ENCODE measurements around the gene NEURL4. TPM values are rescaled to one million over a fixed set of nuclear protein-coding genes. Genes with fewer than 3 reads are reported as not detected.

NEURL4 gene
- total RNA-seq, 4 donors from 2014 or later: 12.4 to 64.7 (median 34.1) TPM

- Histone ChIP-seq H3K36me3 (no peaks in the 10 kb centered on the region), H3K27ac (peak overlapping the region; percentile 88 to 95), H3K4me3 (peak overlapping the region; percentile 57 to 65), H3K4me1 (no peaks in the 10 kb centered on the region), H3K9me3 (no peaks in the 10 kb centered on the region), H3K27me3 (no peaks in the 10 kb centered on the region)
- intact Hi-C loops (cut with DNase I; ENCODE audit: low total_unique reads): no loop called here
- TF ChIP-seq POLR2A (IDR thresholded peaks at IDR 0.05) (no peak), CTCF (IDR thresholded peaks at IDR 0.05) (no peak)
- peak; percentile 80 to 81 for DNase-seq
These were observed 982 bp upstream of the NEURL4 start for GRCh38 chr17:7329997-7330637.

GRCh38 chr17:7329374-7329996 is 350 bp upstream of the NEURL4 start:
- Histone ChIP-seq H3K9me3 (no peaks in the 10 kb centered on the region), H3K27me3 (no peaks in the 10 kb centered on the region), H3K4me3 (peak overlapping the region; percentile 57 to 65), H3K27ac (peak overlapping the region; percentile 88 to 95), H3K36me3 (no peaks in the 10 kb centered on the region), H3K4me1 (no peaks in the 10 kb centered on the region)
- intact Hi-C loops (cut with DNase I; ENCODE audit: low total_unique reads): no loop called here
- TF ChIP-seq CTCF (IDR thresholded peaks at IDR 0.05) (peak in 2 of 4 experiments; percentile 7 to 14), POLR2A (IDR thresholded peaks at IDR 0.05) (peak; percentile 62 to 91)
- peak; percentile 99 for DNase-seq

- Histone ChIP-seq H3K36me3 (no peaks in the 10 kb centered on the region), H3K27ac (no peak overlapping the region), H3K4me3 (no peak overlapping the region), H3K9me3 (no peaks in the 10 kb centered on the region), H3K4me1 (no peaks in the 10 kb centered on the region), H3K27me3 (no peaks in the 10 kb centered on the region)
- TF ChIP-seq POLR2A (IDR thresholded peaks at IDR 0.05) (no peak), CTCF (IDR thresholded peaks at IDR 0.05) (no peak)
- no peak for DNase-seq
- intact Hi-C loops (cut with DNase I; ENCODE audit: low total_unique reads): no loop called here
These were observed 1.1 kb downstream of the NEURL4 start for GRCh38 chr17:7328009-7328408.

GRCh38 chr17:7327501-7327900 is 1.6 kb downstream of the NEURL4 start:
- no peak for DNase-seq

More at GRCh38 chr17:7327501-7327900, 1.6 kb downstream of the NEURL4 start:
- Histone ChIP-seq H3K27ac (no peak overlapping the region), H3K36me3 (no peaks in the 10 kb centered on the region), H3K9me3 (no peaks in the 10 kb centered on the region), H3K27me3 (no peaks in the 10 kb centered on the region), H3K4me1 (no peaks in the 10 kb centered on the region), H3K4me3 (no peak overlapping the region)
- intact Hi-C loops (cut with DNase I; ENCODE audit: low total_unique reads): no loop called here
- TF ChIP-seq CTCF (IDR thresholded peaks at IDR 0.05): no peak
- no peak for TF ChIP-seq POLR2A (IDR thresholded peaks at IDR 0.05)
